Adipocyte (in vitro differentiated cells): Measurements from ENCODE around the gene ARHGAP1.
A peak's percentile ranks its signal among the peaks of the same experiment; 100 is the strongest.

Source experiments
- DNase-seq: peaks from one replicate; pipeline ENCODE4 v3.0.0-alpha.2; 2015; ENCODE audit warnings: low read depth
- H3K27me3 ChIP-seq: replicated peaks from 2 replicates; pipeline ENCODE4 v1.7.0; 2013; ENCODE audit warnings: mild to moderate bottlenecking, low read length, moderate library complexity; ENCODE audit not compliant: control insufficient read depth, insufficient read depth
- H3K36me3 ChIP-seq: 2 replicates; pipeline ENCODE4 v1.7.0; 2013; ENCODE audit warnings: low read length, mild to moderate bottlenecking, moderate library complexity; ENCODE audit not compliant: control insufficient read depth, insufficient read depth, severe bottlenecking
- H3K4me1 ChIP-seq: 2 replicates; pipeline ENCODE4 v1.7.0; 2013; ENCODE audit warnings: mild to moderate bottlenecking, low read length, moderate library complexity; ENCODE audit not compliant: control insufficient read depth, insufficient read depth
- H3K4me3 ChIP-seq: 2 replicates; pipeline ENCODE4 v1.7.0; 2013; ENCODE audit warnings: mild to moderate bottlenecking, low read length, moderate library complexity
- H3K9ac ChIP-seq: 2 replicates; pipeline ENCODE4 v1.7.0; 2013; ENCODE audit warnings: mild to moderate bottlenecking, low read length, moderate library complexity
- H3K9me3 ChIP-seq: 2 replicates; pipeline ENCODE4 v1.7.0; 2013; ENCODE audit warnings: mild to moderate bottlenecking, low read length, moderate library complexity; ENCODE audit not compliant: control insufficient read depth

ARHGAP1 gene

DNA sequence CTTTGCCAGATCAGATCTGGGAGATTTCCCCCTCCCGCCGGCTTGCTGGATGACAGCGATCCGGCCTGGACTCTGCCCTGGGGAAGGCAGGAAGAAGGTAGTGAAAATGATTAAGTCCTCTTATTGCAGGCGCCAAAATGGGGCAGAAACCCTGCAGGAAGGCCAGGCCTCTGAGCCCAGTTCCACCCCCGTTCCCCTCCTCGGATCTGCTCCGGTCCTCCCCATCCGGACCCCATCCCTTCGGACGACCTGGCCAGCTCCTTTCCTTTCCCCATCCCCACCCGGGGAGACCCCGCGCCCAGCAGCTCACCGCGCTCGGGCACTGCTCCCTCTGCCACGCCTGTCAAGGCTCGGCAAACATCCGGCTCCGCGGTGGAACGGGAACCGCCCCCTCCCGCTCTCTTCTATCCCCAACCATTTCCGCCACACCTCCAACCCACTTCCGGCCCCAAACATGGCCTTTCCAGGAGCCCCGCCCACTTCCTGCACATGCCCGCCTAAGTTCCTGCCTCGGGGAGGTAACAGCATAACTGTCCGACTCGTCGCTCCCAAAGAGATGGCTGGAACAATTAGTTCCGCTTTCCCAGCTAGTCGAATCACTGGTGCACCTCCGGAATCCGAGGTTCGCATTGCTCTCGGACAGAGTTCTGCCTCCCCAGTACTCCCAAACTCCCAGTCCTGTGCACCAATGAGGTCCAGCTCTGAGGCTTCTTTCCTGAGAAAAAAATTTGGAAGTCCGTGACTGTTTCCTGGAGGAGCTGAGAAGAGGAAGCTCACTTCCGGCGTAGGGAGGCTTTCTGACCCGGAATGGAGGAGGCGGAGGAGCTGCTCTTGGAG is at the start of gene ARHGAP1, which contains the start of gene ZNF408:
TSS of gene ARHGAP1 (minus strand) at position 379 of the 837 bp plus-strand sequence. CDS start 4,512 bp downstream, outside the sequence.
TSS of gene ZNF408 (plus strand) at position 791 of the 837 bp plus-strand sequence. CDS start at position 808, 17 bp downstream.
- Histone ChIP-seq H3K4me3 (peak within 1 kb of the TSS; percentile 99), H3K9me3 (no peaks in the 10 kb centered on the region), H3K27me3 (no peaks in the 10 kb centered on the region), H3K4me1 (peaks cover 45% of the 10 kb centered on the region), H3K9ac (peak within 1 kb of the TSS; percentile 99), H3K36me3 (peaks cover 41% of the 10 kb centered on the region)
- peak; percentile 100 for DNase-seq

DNA sequence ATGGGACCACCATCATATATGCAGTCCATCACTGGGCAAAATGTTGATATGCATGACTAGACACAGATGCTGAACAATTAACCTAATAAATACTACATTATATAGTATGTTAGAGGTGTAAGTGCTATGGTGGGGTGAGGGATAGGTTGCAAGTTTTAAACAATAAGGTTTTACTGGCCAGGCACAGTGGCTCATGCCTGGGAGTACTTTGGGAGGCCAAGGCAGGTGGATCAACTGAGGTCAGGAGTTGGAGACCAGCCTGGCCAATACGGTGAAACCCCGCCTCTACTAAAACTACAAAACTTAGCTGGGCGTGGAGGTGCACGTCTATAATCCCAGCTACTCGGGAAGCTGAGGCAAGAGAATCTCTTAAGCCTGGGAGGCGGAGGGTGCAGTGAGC is 46.7 kb upstream of the ARHGAP1 start:
- peaks cover 3% of the 10 kb centered on the region for H3K4me1 ChIP-seq
- H3K36me3 ChIP-seq: peaks cover 83% of the 10 kb centered on the region
- H3K27me3 ChIP-seq: no peaks in the 10 kb centered on the region
- H3K9me3 ChIP-seq: no peaks in the 10 kb centered on the region
- H3K9ac ChIP-seq: no peak overlapping the region
- no peak overlapping the region for H3K4me3 ChIP-seq
- no peak for DNase-seq

DNA sequence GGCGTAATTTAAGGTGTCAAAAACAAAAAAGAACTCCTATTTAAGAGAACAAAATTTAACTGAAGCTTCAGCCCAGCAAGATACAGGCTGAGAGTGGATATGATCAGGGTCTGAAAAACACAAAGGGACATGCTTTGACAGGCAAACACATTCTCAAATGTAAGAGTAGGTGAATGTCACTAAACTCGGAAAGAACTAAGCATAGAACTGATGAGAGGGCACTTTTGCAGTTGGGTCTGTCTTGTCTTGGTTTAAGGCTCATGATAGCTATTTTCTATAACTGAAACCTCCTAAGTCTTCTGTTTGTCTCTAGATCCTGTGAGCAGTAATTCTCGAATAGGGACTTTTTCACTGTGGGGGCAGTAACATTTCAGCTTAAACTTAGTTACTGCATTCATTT is 45.6 kb upstream of the ARHGAP1 start:
- no peak for DNase-seq
- Histone ChIP-seq H3K4me1 (peaks cover 10% of the 10 kb centered on the region), H3K36me3 (peaks cover 85% of the 10 kb centered on the region), H3K4me3 (no peak overlapping the region), H3K9me3 (no peaks in the 10 kb centered on the region), H3K27me3 (no peaks in the 10 kb centered on the region), H3K9ac (no peak overlapping the region)

DNA sequence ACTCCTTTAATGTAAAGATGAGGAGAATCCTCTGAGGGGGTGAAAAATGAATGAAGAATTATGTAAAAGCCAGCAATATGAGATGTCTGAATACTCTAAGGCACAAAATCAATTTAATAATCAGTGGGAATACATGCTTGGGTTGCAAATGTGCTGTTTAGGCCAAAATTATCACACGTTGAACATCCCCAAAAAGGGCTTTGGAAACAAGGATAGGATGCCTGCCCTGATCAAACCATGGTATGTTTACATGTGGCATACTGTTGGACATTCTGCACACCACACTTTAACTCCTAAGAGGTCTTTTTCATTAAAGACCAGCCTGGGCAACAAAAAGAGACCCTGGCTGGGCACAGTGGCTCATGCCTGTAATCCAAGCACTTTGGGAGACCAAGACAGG is 44.9 kb upstream of the ARHGAP1 start:
- peaks cover 10% of the 10 kb centered on the region for H3K4me1 ChIP-seq
- no peaks in the 10 kb centered on the region for H3K9me3 ChIP-seq
- H3K4me3 ChIP-seq: no peak overlapping the region
- peaks cover 81% of the 10 kb centered on the region for H3K36me3 ChIP-seq
- no peak for DNase-seq
- no peaks in the 10 kb centered on the region for H3K27me3 ChIP-seq
- H3K9ac ChIP-seq: no peak overlapping the region

DNA sequence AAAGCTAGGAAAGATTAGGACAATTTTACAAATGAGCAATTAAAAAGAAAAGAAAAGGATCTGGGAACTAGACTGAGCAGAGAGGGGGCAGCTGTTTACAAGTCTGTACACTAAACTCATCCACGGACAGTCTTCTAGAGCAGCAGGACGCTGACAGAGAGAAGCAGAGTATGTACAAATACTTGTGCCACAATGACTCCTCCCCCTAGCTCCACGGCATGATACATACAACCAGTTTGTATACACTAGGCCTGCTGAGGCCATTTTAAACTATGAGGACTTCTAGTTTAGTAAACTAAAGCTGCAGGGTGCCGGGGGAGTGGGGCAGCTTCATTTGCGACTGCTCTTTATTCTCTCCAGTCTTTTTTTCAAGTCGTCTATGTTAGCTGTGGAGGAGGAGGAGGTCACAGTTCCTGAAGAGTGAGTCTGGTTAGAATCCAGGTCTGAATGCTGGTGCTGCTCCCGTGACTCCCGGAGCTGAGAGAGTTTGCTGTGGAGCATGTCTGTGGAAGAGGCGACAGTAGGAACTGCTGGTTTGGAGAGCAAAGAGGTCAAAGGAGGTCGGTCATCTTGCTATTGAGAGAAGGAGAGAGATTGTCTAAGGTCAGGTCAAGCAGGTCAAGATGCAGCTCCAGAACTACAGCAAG is 43.4 kb upstream of the ARHGAP1 start:
- Histone ChIP-seq H3K4me3 (no peak overlapping the region), H3K27me3 (no peaks in the 10 kb centered on the region), H3K9ac (no peak overlapping the region), H3K4me1 (peaks cover 10% of the 10 kb centered on the region), H3K9me3 (no peaks in the 10 kb centered on the region), H3K36me3 (peaks cover 72% of the 10 kb centered on the region)
- no peak for DNase-seq

DNA sequence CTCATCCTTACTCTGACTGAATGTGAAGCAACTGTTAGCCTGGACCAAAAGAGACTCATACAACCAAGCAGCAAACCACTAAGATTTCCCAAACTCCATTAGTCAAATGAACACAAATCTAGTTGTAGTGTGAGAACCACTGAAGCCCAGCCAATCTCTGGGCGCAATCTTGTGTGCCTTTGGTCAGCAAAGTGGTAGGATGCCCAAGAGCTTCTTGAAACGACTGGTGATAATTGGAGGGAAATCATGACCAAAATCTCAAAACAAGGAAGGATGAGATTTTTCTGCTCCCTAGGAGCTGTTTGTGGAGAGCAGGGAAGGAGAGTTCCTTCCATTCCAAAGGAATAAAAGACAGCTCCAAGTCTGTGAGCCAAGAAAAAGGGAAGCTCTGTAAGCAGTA is 42.6 kb upstream of the ARHGAP1 start:
- no peak for DNase-seq
- Histone ChIP-seq H3K36me3 (peaks cover 69% of the 10 kb centered on the region), H3K9ac (no peak overlapping the region), H3K27me3 (no peaks in the 10 kb centered on the region), H3K9me3 (no peaks in the 10 kb centered on the region), H3K4me3 (no peak overlapping the region), H3K4me1 (peaks cover 10% of the 10 kb centered on the region)

DNA sequence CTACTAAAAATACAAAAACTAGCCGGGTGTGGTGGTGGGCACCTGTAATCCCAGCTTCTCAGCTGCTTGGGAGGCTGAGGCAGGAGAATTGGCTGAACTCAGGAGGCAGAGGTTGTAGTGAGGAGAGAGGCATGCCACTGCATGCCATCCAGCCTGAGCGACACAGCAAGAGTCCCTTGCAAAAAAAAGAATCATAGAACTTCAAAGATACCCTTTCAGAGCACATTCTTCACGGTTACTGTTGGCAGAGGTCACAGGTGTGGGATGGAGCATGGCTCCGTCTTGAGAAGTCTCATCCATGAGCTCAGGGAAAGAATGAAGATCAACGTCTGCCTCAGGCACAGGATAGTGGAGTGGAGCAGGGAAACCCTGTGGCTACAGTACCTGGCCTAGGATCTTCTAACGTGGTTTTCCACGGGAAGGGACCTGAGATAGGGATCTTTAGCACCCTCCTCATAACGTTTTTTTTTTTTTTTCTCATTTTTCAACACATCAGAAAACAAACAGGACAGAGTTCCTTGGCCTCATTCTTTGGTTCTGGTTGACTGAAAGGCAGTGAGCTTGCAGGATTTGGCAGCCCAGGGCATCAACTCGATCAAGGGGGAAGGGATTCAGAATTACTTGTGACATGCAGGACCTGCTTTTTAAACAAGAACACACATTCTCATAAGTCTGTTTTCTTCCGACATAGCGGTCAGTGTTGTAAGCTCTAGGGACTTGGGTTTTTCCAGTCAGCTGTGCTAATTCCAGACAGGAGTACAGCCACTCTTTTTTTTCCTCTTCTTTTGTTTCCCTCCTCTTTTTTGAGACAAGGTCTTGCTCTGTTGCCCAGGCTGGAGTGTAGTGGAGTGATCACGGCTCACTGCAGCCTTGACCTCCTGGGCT is 41.4 kb upstream of the ARHGAP1 start:
- DNase-seq: no peak
- Histone ChIP-seq H3K36me3 (peaks cover 57% of the 10 kb centered on the region), H3K27me3 (no peaks in the 10 kb centered on the region), H3K4me1 (peaks cover 10% of the 10 kb centered on the region), H3K9ac (no peak overlapping the region), H3K9me3 (no peaks in the 10 kb centered on the region), H3K4me3 (no peak overlapping the region)

DNA sequence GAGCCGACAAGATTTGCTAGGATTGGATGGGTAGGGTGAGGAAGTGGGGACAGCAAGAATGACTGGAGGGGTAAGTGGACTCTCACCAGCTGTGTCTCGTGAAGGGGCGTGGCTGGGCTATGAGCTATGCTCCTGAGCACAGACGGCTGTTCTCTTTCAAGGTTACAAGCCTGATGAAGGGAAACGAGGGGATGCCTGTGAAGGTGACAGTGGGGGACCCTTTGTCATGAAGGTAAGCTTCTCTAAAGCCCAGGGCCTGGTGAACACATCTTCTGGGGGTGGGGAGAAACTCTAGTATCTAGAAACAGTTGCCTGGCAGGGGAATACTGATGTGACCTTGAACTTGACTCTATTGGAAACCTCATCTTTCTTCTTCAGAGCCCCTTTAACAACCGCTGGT is 38.5 kb upstream of the ARHGAP1 start:
- H3K27me3 ChIP-seq: no peaks in the 10 kb centered on the region
- H3K9me3 ChIP-seq: no peaks in the 10 kb centered on the region
- no peak overlapping the region for H3K9ac ChIP-seq
- peaks cover 10% of the 10 kb centered on the region for H3K4me1 ChIP-seq
- DNase-seq: no peak
- H3K4me3 ChIP-seq: no peak overlapping the region
- H3K36me3 ChIP-seq: peaks cover 30% of the 10 kb centered on the region

DNA sequence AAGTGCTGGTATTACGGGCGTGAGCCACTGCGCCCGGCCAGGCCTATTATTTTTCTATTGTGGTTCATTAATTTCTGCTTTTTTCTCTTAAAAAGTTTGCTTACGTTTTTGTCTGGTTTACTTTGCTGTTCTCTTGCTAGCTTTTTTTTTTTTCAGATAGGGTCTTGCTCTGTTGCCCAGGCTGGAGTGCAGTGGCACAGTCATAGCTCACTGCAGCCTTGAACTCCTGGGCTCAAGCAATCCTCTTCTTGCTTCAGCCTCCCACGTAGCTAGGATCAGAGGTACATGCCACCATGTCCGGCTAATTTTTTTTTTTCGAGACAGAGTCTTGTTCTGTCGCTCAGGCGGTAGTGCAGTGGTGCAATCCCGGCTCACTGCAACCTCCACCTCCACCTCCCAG is 37.3 kb upstream of the ARHGAP1 start:
- H3K4me3 ChIP-seq: no peak overlapping the region
- H3K9me3 ChIP-seq: no peaks in the 10 kb centered on the region
- H3K27me3 ChIP-seq: no peaks in the 10 kb centered on the region
- no peak overlapping the region for H3K9ac ChIP-seq
- DNase-seq: no peak
- H3K36me3 ChIP-seq: peaks cover 18% of the 10 kb centered on the region
- H3K4me1 ChIP-seq: peaks cover 10% of the 10 kb centered on the region

DNA sequence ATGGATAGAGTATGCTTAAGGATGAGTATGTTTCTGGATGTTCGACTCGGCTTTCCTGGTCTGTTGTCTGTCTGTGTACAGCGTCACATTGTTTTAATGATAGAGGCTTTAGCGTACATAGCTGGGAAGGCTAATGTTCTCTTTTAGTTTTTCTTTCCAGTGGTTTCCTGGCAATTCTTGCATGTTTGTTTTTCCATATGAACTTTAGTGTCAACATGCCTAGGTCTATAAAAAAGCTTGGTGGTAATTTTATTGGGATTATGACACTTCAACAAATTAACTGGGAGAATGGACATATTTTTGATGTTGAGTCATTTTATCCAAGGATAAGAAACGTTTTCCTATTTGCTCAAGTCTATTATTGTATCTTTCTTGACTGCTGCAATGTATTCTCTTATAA is 36.2 kb upstream of the ARHGAP1 start:
- Histone ChIP-seq H3K4me3 (no peak overlapping the region), H3K9ac (no peak overlapping the region), H3K9me3 (no peaks in the 10 kb centered on the region), H3K36me3 (peaks cover 8% of the 10 kb centered on the region), H3K27me3 (no peaks in the 10 kb centered on the region), H3K4me1 (peaks cover under 1% of the 10 kb centered on the region)
- peak; percentile 4 for DNase-seq

DNA sequence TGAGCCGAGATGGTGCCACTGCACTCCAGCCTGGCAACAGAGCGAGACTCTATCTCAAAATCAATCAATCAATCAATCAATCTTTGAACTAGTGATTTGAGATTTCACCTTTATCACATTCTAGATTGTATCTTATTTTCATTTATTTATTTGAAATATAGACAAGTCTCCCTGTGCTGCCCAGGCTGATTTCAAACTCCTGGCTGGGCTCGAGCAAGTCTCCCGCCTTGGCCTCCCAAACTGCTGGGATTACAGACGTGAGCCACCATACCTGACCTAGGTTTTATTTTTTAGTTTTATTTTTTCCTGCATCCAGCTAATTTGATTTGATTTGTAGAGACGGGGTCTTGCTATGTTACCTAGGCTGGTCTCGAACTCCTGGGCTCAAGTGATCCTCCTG is 35.7 kb upstream of the ARHGAP1 start:
- no peak for DNase-seq
- Histone ChIP-seq H3K36me3 (peaks cover 4% of the 10 kb centered on the region), H3K9me3 (no peaks in the 10 kb centered on the region), H3K9ac (no peak overlapping the region), H3K27me3 (no peaks in the 10 kb centered on the region), H3K4me3 (no peak overlapping the region), H3K4me1 (no peaks in the 10 kb centered on the region)
